ENCODE data around the gene RBBP4.

RBBP4 gene

GRCh38 chr1:32612189-32612881, 38.7 kb upstream of the RBBP4 start:
- H3K4me3 ChIP-seq (ENCODE audit: low read depth, low read length): peak overlapping the region; percentile 54
- ChIA-PET POLR2A (no interaction called here), CTCF (interaction anchor here (0.6 kb wide), 1 partner anchor 10 kb away, joined by 4 read pairs; no protein-coding TSS in a partner anchor)
- TF ChIP-seq, protein P1, sequence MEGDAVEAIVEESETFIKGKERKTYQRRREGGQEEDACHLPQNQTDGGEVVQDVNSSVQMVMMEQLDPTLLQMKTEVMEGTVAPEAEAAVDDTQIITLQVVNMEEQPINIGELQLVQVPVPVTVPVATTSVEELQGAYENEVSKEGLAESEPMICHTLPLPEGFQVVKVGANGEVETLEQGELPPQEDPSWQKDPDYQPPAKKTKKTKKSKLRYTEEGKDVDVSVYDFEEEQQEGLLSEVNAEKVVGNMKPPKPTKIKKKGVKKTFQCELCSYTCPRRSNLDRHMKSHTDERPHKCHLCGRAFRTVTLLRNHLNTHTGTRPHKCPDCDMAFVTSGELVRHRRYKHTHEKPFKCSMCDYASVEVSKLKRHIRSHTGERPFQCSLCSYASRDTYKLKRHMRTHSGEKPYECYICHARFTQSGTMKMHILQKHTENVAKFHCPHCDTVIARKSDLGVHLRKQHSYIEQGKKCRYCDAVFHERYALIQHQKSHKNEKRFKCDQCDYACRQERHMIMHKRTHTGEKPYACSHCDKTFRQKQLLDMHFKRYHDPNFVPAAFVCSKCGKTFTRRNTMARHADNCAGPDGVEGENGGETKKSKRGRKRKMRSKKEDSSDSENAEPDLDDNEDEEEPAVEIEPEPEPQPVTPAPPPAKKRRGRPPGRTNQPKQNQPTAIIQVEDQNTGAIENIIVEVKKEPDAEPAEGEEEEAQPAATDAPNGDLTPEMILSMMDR (IDR thresholded peaks at IDR 0.05; ENCODE audit: insufficient read depth, low read length, missing control alignments): peak; percentile 41
- DNase-seq (ENCODE audit: low read depth, low spot score): no peak

- TF ChIP-seq, protein P1 (IDR thresholded peaks at IDR 0.05; ENCODE audit: insufficient read depth, low read length, missing control alignments): no peak
- ChIA-PET CTCF (no interaction called here), POLR2A (no interaction called here)
- no peak overlapping the region for H3K4me3 ChIP-seq (ENCODE audit: low read depth, low read length)
- DNase-seq (ENCODE audit: low read depth, low spot score): no peak
Measured at GRCh38 chr1:32613472-32613871, 37.5 kb upstream of the RBBP4 start.

DNA sequence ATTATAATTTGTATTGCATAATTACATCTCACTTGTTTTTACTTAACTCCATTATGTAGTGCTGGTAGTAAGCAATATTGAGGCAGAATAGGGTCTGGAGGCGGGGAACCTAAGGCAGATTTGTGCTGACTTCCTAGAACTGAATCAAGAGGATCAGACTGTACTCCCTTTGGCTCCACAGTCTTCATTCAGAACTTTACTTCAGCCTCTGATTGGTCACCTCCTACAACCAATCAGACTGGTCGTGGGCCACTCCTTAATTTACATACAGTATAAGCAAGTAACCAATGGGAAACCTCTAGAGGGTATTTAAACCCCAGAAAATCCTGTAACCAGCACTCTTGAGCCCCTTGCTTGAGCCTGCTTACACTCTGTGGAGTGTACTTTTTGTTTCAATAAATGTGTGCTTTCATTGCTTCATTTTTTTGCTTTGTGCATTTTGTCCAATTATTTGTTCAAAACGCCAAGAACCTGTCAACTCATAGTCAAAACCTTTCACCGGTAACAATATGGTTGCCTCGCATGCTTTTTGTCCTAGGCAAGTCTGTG, 32.3 kb upstream of the RBBP4 start:
- DNase-seq (ENCODE audit: low read depth, low spot score): no peak
- ChIA-PET POLR2A (no interaction called here), CTCF (interaction anchor here (0.8 to 2.4 kb wide), 4 partner anchors 13 to 154 kb away, joined by 3 to 19 read pairs (median 6); no protein-coding TSS in a partner anchor)
- no peak overlapping the region for H3K4me3 ChIP-seq (ENCODE audit: low read depth, low read length)
- TF ChIP-seq, protein P1 (IDR thresholded peaks at IDR 0.05; ENCODE audit: insufficient read depth, low read length, missing control alignments): no peak

GRCh38 chr1:32619701-32620485, 31.1 kb upstream of the RBBP4 start:
- ChIA-PET CTCF (interaction anchor here (0.6 to 2.4 kb wide), 27 partner anchors 9 to 226 kb away, joined by 3 to 21 read pairs (median 4); partner anchors contain the start of genes BSDC1 and ZBTB8A), POLR2A (no interaction called here)
- DNase-seq (ENCODE audit: low read depth, low spot score): no peak
- TF ChIP-seq, protein P1 (IDR thresholded peaks at IDR 0.05; ENCODE audit: insufficient read depth, low read length, missing control alignments): no peak
- no peak overlapping the region for H3K4me3 ChIP-seq (ENCODE audit: low read depth, low read length)

DNA sequence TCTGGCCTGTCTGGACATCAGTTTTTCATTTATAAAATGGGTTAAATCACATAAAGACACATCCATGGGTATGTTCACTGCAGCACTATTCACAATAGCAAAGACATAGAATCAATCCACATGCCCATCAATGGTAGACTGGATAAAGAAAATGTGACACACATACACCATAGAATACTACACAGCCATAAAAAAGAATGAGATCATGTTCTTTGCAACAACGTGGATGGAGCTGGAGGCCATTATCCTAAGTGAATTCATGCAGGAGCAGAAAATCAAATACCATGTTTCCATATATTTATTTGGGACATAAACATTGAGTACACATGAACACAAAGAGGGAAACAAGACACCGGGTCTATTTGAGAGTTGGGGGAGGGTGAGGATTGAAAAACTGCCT, 28.8 kb upstream of the RBBP4 start:
- CTCF ChIA-PET: interaction anchor here (0.6 to 1.3 kb wide), 3 partner anchors 53 to 221 kb away, joined by 3 to 4 read pairs (median 3); no protein-coding TSS in a partner anchor
- no peak for DNase-seq (ENCODE audit: low read depth, low spot score)
- POLR2A ChIA-PET: no interaction called here
- TF ChIP-seq, protein P1 (IDR thresholded peaks at IDR 0.05; ENCODE audit: insufficient read depth, low read length, missing control alignments): no peak
- H3K4me3 ChIP-seq (ENCODE audit: low read depth, low read length): no peak overlapping the region

Measured in AG04449 (cell line).